Bronchial epithelial cell (primary cell): ENCODE data around the gene FADS6. TPM values are rescaled to one million over a fixed set of nuclear protein-coding genes. Genes with fewer than 3 reads are reported as not detected.

Source experiments
- DNase-seq: peaks from one replicate; pipeline ENCODE4 v3.0.0-alpha.2; 2010; ENCODE audit warnings: low read depth
- FAIRE-seq: peaks from 2 replicates; lab custom pipeline; 2011; peaks lifted over from hg19 to GRCh38; lab: Jason Lieb, UNC
- H3K27me3 ChIP-seq: 2 replicates; pipeline ENCODE4 v1.5.1; 2011; ENCODE audit warnings: low read length; ENCODE audit not compliant: control insufficient read depth, insufficient read depth
- H3K36me3 ChIP-seq: 2 replicates; pipeline ENCODE4 v1.5.1; 2011; ENCODE audit warnings: low read length; ENCODE audit not compliant: control insufficient read depth, insufficient read depth
- H3K4me3 ChIP-seq: 2 replicates; pipeline ENCODE4 v1.5.1; 2011; ENCODE audit warnings: mild to moderate bottlenecking, low read depth, low read length, control low read depth
- total RNA-seq: library from RNA; depleted of rRNA; stranded (reverse); fragments of >200 nt; gene quantifications from 2 replicates; pipeline ENCODE4 v1.2.1, GENCODE V29; 2014
- TF ChIP-seq, protein P1 (sequence below): IDR thresholded peaks from 2 replicates; pipeline ENCODE4 v1.5.1; 2011; ENCODE audit warnings: mild to moderate bottlenecking, moderate library complexity, low read length, control low read depth, inconsistent platforms; ENCODE audit not compliant: insufficient read depth, severe bottlenecking

FADS6 gene, protein sequence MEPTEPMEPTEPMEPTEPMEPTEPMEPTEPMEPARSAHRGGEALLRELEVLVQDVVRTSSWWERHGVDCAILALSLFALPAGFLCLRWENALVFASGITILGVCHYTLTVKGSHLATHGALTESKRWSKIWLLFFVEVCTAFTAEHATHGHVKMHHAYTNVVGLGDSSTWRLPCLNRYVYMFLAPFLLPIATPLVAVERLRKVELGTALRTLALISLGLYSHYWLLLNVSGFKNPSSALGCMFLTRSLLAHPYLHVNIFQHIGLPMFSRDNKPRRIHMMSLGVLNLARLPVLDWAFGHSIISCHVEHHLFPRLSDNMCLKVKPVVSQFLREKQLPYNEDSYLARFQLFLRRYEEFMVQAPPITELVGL
- total RNA-seq, result 0.26 TPM in 1 of 2 replicates, not detected in the other

DNA sequence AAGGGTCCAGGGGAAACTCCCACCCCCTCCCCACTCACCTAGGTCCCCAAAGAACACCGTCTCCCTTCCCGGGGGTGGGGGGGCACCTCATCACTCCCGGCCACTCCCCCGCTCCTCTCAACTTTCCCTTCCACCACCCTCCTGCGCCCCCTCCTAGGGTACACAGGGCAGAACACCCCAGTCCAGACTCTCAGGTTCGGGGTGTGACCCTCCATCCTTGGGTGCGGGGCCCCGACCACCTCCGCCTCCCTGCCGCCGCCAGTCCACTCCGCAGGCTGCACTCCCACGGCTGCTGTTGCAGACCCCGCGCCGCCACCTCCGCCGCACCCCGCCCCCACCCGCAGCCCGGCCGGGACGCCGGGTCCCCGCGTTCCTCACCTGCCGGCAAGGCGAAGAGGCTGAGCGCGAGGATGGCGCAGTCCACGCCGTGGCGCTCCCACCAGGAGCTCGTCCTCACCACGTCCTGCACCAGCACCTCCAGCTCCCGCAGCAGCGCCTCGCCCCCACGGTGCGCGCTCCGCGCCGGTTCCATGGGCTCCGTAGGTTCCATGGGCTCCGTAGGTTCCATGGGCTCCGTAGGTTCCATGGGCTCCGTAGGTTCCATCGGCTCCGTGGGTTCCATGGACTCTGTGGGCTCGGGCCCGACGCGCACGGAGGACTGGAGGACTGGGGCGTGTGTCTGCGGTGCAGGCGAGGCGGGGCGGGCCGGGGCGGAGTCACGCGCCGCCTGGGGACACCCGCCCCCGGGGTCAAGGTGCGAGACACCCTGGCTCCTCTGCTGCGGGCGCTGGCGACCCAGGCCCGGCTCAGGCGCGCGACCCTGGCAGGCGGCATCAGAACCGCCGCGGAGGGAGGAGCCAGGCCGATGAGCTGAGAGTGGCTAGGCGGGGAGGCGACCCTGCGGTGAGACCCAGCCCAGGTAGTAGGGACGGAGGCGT, at the start of gene FADS6:
TSS of gene FADS6 (minus strand) at position 660 of the 938 bp plus-strand sequence. CDS start at position 622, 38 bp downstream.
- peaks cover 27% of the 10 kb centered on the region for H3K27me3 ChIP-seq
- no peak for FAIRE-seq

DNA sequence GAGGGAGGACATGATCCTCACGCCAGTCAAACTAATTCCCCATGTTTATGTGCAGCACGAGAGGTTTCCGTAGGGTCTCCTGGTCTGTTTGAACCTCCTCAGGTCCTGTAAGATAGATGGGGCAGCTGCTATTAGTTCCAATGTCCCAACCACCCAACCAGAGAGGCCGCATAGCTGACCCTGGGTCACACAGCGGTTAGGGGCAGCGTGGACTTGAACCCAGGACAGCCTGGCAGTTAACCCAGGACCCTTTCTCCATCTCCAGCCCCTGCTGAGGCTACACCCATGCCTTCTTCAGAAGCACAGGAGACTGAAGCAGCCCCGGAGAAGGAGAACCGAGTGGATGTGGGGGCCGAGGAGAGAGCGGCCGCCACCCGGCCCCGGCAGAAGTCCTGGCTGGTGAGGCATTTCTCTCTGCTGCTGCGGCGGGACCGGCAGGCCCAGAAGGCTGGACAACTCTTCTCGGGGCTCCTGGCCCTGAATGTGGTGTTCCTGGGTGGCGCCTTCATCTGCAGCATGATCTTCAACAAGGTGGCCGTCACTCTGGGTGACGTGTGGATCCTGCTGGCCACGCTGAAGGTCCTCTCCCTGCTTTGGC, 47.8 kb upstream of the FADS6 start:
- Histone ChIP-seq H3K4me3 (no peak overlapping the region), H3K36me3 (no peaks in the 10 kb centered on the region), H3K27me3 (peaks cover 16% of the 10 kb centered on the region)
- DNase-seq (no peak), FAIRE-seq (no peak)
- TF ChIP-seq, protein P1, sequence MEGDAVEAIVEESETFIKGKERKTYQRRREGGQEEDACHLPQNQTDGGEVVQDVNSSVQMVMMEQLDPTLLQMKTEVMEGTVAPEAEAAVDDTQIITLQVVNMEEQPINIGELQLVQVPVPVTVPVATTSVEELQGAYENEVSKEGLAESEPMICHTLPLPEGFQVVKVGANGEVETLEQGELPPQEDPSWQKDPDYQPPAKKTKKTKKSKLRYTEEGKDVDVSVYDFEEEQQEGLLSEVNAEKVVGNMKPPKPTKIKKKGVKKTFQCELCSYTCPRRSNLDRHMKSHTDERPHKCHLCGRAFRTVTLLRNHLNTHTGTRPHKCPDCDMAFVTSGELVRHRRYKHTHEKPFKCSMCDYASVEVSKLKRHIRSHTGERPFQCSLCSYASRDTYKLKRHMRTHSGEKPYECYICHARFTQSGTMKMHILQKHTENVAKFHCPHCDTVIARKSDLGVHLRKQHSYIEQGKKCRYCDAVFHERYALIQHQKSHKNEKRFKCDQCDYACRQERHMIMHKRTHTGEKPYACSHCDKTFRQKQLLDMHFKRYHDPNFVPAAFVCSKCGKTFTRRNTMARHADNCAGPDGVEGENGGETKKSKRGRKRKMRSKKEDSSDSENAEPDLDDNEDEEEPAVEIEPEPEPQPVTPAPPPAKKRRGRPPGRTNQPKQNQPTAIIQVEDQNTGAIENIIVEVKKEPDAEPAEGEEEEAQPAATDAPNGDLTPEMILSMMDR, result no peak

More for the DNA sequence above, at the start of gene FADS6:
- H3K36me3 ChIP-seq, result no peaks in the 10 kb centered on the region
- peak within 1 kb of the TSS; percentile 15 for H3K4me3 ChIP-seq
- TF ChIP-seq, protein P1, result no peak
- DNase-seq, result no peak

DNA sequence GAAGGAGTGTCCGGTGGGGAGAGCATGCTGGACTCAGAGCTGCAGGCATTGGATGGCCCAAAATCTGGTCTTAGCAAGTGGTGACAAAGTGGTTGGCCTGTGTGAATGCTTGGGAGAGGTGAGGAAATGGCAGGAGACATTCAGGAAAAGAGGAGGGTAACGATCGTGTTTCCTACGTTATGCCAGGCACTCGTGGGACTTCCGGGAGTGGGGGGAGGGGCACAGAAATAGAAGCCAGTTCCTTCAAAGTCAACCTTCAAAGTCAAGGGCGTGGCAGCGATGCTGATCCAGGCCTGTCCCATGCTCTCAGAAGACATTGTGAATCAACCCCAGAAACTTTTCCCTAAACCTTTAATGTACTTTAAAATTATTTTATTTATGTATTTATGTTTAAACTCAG, 46.1 kb upstream of the FADS6 start:
- H3K27me3 ChIP-seq, result peaks cover 27% of the 10 kb centered on the region
- no peak for FAIRE-seq

DNA sequence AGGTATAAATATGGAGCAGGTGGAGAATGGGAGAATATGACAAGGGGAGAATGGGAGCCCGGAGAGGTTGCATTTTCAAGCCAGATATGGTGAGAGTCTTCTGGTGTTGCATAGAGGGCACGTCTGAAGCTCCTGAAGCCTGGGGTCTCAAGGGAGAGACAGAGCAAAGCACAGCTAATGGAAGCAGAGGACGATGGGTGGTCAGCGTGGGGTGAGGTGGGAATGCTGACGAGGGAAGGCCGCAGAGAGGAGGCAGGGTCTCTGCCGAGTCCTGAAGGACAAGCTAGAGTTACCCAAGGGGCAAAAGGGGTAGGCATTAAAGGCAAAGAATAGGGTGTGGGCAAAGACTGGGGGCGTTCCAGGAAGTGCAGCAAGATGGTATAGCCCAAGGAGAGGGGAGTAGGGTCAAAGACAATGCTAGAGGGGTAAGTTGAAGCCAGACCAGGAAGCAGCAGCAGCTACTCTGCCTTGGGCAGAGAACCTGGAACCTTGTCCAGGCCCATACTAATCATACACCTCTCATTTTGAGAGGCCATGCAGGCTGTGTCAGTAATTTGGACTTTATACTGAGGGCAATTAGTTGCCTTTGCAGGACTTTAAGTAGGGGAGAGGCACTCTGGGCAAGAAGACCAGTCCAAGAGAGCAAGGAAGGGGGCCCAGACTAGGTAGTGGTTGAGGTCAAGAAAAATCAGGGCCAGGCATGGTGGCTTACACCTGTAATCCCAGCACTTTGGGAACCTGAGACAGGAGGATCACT, 44.9 kb upstream of the FADS6 start:
- DNase-seq (no peak), FAIRE-seq (no peak)
- TF ChIP-seq, protein P1, result no peak
- peaks cover 31% of the 10 kb centered on the region for H3K27me3 ChIP-seq
- H3K4me3 ChIP-seq, result no peak overlapping the region
- no peaks in the 10 kb centered on the region for H3K36me3 ChIP-seq

More for the DNA sequence above, 46.1 kb upstream of the FADS6 start:
- Histone ChIP-seq H3K4me3 (no peak overlapping the region), H3K36me3 (no peaks in the 10 kb centered on the region)
- no peak for DNase-seq
- TF ChIP-seq, protein P1, result no peak
